Endometrial microvascular endothelial cells (primary cell): ENCODE data around the gene DSTN. TPM values are rescaled to one million over a fixed set of nuclear protein-coding genes. Genes with fewer than 3 reads are reported as not detected.

Source experiments
- in situ Hi-C: cut with HindIII; loops from 2 replicates; pipeline ENCODE4 v1.10.0; 2017; ENCODE audit warnings: low sequenced_read_pairs, low pct_unique_long_range_greater_than_20kb; ENCODE audit errors: inconsistent ontology term
- total RNA-seq: library from RNA; depleted of rRNA; stranded (reverse); fragments of >200 nt; gene quantifications from one replicate; pipeline ENCODE4 v1.2.3, GENCODE V29; 2015; ENCODE audit errors: inconsistent ontology term

The DSTN gene
- total RNA-seq, 1 donor from 2014 or later: 274 TPM

GRCh38 chr20:17570347-17571152 lies 675 bp downstream of the DSTN start:
- in situ Hi-C loops: loop anchor here (25.0 kb wide), 1 partner anchor 392 kb away; the partner anchor contains the start of genes MGME1 and SNX5

- in situ Hi-C loops: loop anchor here (25.0 kb wide), 1 partner anchor 391 kb away; the partner anchor contains the start of genes MGME1 and SNX5
Observed at GRCh38 chr20:17571153-17571527, 1.3 kb downstream of the DSTN start.

GRCh38 chr20:17572034-17572638 lies 2.3 kb downstream of the DSTN start:
- in situ Hi-C loops: loop anchor here (25.0 kb wide), 1 partner anchor 390 kb away; the partner anchor contains the start of genes MGME1 and SNX5

GRCh38 chr20:17573463-17573862 lies 3.6 kb downstream of the DSTN start:
- in situ Hi-C loops: loop anchor here (25.0 kb wide), 1 partner anchor 389 kb away; the partner anchor contains the start of genes MGME1 and SNX5

GRCh38 chr20:17576215-17576614 lies 6.3 kb downstream of the DSTN start:
- in situ Hi-C loops: no loop called here

- in situ Hi-C loops: no loop called here
Observed at GRCh38 chr20:17579369-17580039, 9.6 kb downstream of the DSTN start.

GRCh38 chr20:17580895-17581294 lies 11.0 kb downstream of the DSTN start:
- in situ Hi-C loops: no loop called here

GRCh38 chr20:17583126-17583525 lies 13.3 kb downstream of the DSTN start:
- in situ Hi-C loops: no loop called here

- in situ Hi-C loops: no loop called here
Observed at GRCh38 chr20:17584689-17585088, 14.8 kb downstream of the DSTN start.

- in situ Hi-C loops: no loop called here
Observed at GRCh38 chr20:17586250-17586649, 16.4 kb downstream of the DSTN start.

GRCh38 chr20:17587148-17587547 lies 17.3 kb downstream of the DSTN start:
- in situ Hi-C loops: no loop called here

GRCh38 chr20:17587824-17588223 lies 17.9 kb downstream of the DSTN start:
- in situ Hi-C loops: no loop called here

- in situ Hi-C loops: no loop called here
Observed at GRCh38 chr20:17589161-17589834, 19.4 kb downstream of the DSTN start.

GRCh38 chr20:17590245-17590644 lies 20.4 kb downstream of the DSTN start:
- in situ Hi-C loops: no loop called here

- in situ Hi-C loops: no loop called here
Observed at GRCh38 chr20:17593902-17594301, 24.0 kb downstream of the DSTN start.

GRCh38 chr20:17594443-17594842 lies 24.6 kb downstream of the DSTN start:
- in situ Hi-C loops: no loop called here

GRCh38 chr20:17595856-17596255 lies 26.0 kb downstream of the DSTN start:
- in situ Hi-C loops: no loop called here

- in situ Hi-C loops: no loop called here
Observed at GRCh38 chr20:17598013-17598550, 28.2 kb downstream of the DSTN start.

- in situ Hi-C loops: no loop called here
Observed at GRCh38 chr20:17601957-17602356, 32.1 kb downstream of the DSTN start.
